ENCODE data around the gene CTNND1.
"Not testable (repeated sequence)": the region's sequence is repeated elsewhere in the genome, so short reads cannot be mapped to it uniquely, and the experiment has no call there.

Gene CTNND1

GRCh38 chr11:57761301-57762234 is at the start of gene CTNND1:
Gene CTNND1, plus strand, starts transcription at chr11:57761802. Its CDS starts 29,677 bp downstream, at chr11:57791479.
- peak; percentile 85 for DNase-seq (ENCODE audit: insufficient read length, low spot score)
- peak; percentile 27 for FAIRE-seq

DNA sequence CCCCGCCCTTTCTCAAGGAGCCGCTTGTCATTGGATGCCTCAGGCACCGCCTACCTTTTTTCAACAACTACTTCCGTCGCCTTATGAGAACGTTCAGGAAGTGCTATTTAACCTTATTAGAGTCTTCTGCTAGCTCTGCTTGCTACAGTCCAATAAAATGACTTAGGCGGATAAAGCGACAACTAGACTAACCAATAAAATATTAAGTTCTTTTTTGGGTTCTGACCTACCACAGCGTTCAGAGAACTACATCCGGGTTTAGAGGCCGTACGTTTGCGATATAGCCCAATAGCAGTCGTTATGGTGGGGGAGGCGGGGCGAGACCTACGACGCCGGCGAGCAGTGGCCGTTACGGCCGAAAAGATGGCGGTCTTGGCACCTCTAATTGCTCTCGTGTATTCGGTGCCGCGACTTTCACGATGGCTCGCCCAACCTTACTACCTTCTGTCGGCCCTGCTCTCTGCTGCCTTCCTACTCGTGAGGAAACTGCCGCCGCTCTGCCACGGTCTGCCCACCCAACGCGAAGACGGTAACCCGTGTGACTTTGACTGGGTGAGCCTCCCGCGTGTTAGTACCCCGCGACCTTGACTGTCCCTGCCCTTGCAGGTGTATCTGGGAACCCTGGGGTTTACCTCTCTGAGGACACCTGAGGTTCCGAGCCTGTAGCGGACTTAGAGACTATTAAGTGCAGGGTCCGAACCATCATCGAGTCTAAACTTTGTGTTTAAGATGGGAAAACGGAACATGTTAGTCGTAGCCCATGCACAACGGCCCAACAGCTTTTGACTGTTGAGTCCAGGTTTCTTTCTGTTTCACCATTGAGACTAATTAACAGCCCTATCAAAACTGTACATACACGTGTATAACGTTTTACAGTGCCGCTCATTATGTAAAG is 49.1 kb upstream of the CTNND1 start, which contains the start of gene TMX2:
Gene TMX2, plus strand, starts transcription at position 338 of the 895 bp plus-strand sequence. Its CDS starts 26 bp downstream, at position 364.
- TF ChIP-seq POLR2A (IDR thresholded peaks at IDR 0.05; ENCODE audit: low read depth, low read length) = peak; percentile 66; the same call in 1 of the 2 replicates
- DNase-seq (ENCODE audit: insufficient read length, low spot score) (peak; percentile 73), FAIRE-seq (no peak)

More at GRCh38 chr11:57761301-57762234, at the start of gene CTNND1:
- peak; percentile 61 for TF ChIP-seq POLR2A (IDR thresholded peaks at IDR 0.05; ENCODE audit: low read depth, low read length)

DNA sequence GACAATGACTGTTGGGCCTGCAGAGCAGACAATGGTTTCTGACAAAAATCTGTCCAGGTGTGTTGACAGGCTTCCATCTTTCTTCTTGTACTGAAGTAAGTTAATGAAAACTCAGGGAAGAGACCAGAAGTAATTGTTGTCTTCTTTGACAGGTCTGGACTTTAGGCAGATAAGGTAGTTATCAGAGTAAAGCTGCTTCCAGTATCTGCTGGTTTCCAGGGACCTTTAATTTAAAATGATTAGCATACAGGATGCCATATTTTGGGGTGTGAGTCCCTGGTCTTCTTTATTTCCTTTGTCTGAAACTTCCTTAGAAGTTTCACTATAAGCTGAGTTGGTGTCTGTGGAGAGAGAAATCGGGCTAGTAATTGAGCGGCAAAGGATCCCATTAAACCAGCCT is 47.8 kb upstream of the CTNND1 start:
- DNase-seq (ENCODE audit: insufficient read length, low spot score) = no peak
- no peak for FAIRE-seq
- no peak for TF ChIP-seq POLR2A (IDR thresholded peaks at IDR 0.05; ENCODE audit: low read depth, low read length)

- FAIRE-seq; DNase-seq (ENCODE audit: insufficient read length, low spot score): not testable (repeated sequence)
These were observed 44.9 kb upstream of the CTNND1 start for GRCh38 chr11:57716726-57717125.

- no peak for TF ChIP-seq POLR2A (IDR thresholded peaks at IDR 0.05; ENCODE audit: low read depth, low read length)
- no peak for DNase-seq (ENCODE audit: insufficient read length, low spot score)
- no peak for FAIRE-seq
These were observed 34.4 kb upstream of the CTNND1 start for GRCh38 chr11:57727185-57727584.

DNA sequence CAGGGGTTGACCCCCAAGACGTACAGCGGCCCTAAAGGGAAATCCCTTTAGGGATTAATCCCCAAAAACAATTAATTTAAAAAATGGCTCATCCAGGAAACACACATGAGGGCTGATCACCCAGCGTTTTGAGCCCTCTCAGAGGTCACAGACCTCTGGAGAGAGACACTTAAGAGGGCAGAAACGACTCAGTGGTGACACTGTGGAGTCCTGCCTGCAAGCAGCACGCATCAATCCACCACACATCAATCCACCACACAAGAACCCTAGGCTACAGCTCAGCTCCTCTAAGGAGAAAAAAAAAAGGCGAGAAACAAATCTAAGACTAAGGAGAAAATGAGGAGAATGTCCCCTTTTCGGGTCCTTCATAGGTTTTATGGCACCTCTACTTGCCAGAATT is 32.8 kb upstream of the CTNND1 start:
- FAIRE-seq (no peak), DNase-seq (ENCODE audit: insufficient read length, low spot score) (no peak)
- TF ChIP-seq POLR2A (IDR thresholded peaks at IDR 0.05; ENCODE audit: low read depth, low read length) = no peak

GRCh38 chr11:57729479-57729878 is 32.1 kb upstream of the CTNND1 start:
- no peak for FAIRE-seq
- DNase-seq (ENCODE audit: insufficient read length, low spot score) = no peak

GRCh38 chr11:57732661-57733060 is 28.9 kb upstream of the CTNND1 start:
- FAIRE-seq (no peak), DNase-seq (ENCODE audit: insufficient read length, low spot score) (no peak)
- no peak for TF ChIP-seq POLR2A (IDR thresholded peaks at IDR 0.05; ENCODE audit: low read depth, low read length)

More at GRCh38 chr11:57729479-57729878, 32.1 kb upstream of the CTNND1 start:
- TF ChIP-seq POLR2A (IDR thresholded peaks at IDR 0.05; ENCODE audit: low read depth, low read length) = no peak

- no peak for FAIRE-seq
- no peak for TF ChIP-seq POLR2A (IDR thresholded peaks at IDR 0.05; ENCODE audit: low read depth, low read length)
- DNase-seq (ENCODE audit: insufficient read length, low spot score) = no peak
These were observed 25.8 kb upstream of the CTNND1 start for GRCh38 chr11:57735619-57736298.

GRCh38 chr11:57741132-57742086 is 20.2 kb upstream of the CTNND1 start, which contains the start of gene SELENOH:
Gene SELENOH, plus strand, starts transcription at chr11:57741491. Its CDS starts 105 bp downstream, at chr11:57741596.
- TF ChIP-seq POLR2A (IDR thresholded peaks at IDR 0.05; ENCODE audit: low read depth, low read length) = peak; percentile 62
- FAIRE-seq = peak; percentile 62
- DNase-seq (ENCODE audit: insufficient read length, low spot score) = peak; percentile 92

DNA sequence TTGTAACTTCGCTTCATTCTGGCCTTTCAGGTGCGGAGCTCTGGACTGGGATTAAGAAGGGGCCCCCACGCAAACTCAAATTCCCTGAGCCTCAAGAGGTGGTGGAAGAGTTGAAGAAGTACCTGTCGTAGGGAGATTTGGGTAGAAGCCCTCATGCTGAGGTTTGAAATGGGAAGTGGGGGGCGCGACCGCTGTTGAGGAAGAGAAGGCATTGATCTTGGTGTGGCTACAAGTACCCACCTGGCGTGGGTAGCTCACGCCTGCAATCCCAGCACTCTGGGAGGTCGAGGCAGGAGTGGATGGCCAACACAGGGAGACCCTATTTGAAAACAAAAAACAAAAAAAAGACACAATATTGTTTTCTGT is 19.5 kb upstream of the CTNND1 start:
- FAIRE-seq (no peak), DNase-seq (ENCODE audit: insufficient read length, low spot score) (no peak)
- TF ChIP-seq POLR2A (IDR thresholded peaks at IDR 0.05; ENCODE audit: low read depth, low read length) = no peak

DNA sequence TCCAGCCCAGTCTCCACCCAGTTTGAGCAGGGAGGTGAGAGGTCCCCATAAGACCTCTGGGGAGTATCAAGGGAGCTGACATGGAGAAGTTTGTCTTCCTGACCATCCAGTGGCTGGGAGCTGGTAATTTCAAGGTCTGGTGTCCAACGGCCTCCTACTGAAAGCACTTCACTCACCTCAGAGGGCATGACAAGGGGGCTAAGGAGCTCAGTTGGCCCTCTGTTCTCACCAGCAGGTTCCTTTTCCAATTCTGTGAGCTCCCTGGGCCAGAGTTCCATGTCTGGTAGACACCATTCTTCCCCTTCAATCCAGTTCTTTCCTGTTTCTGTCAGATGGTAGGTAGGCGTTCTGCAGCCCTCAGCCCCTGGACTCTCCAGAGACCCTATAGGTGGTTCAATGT is 17.2 kb upstream of the CTNND1 start:
- no peak for TF ChIP-seq POLR2A (IDR thresholded peaks at IDR 0.05; ENCODE audit: low read depth, low read length)
- DNase-seq (ENCODE audit: insufficient read length, low spot score) (no peak), FAIRE-seq (no peak)

All from H54 (cell line).